HepG2 (cell line): ENCODE measurements around the gene PARK7. TPM values are rescaled to one million over a fixed set of nuclear protein-coding genes. Genes with fewer than 3 reads are reported as not detected.

Experiments used
- ATAC-seq: fragments of 200-7000 bp; cut with Tn5 transposase; 3 replicates; pipeline ENCODE4 v1.9.1; 2020; ENCODE audit warnings: mild to moderate bottlenecking, moderate library complexity
- BruUV-seq: library from RNA; stranded (reverse); fragments of 400-500 nt; replicated peaks from 2 replicates; lab custom pipeline; 2021; lab: Mats Ljungman, UMichigan
- CTCF ChIA-PET: fragments of 300-600 bp; formaldehyde crosslinking; extraction: SDS; loops from one replicate; lab custom pipeline; 2021; ENCODE audit warnings: low total read pairs, inconsistent platforms, low intra/inter-chr PET ratio; lab: Yijun Ruan, JAX
- POLR2A ChIA-PET: fragments of 350-600 bp; sonication (Branson Sonifier 250); formaldehyde crosslinking; loops from one replicate; lab custom pipeline; 2020; ENCODE audit warnings: antibody characterized with exemption, inconsistent platforms; lab: Yijun Ruan, JAX
- DNase-seq: peaks from one replicate; pipeline ENCODE4 v3.0.0-alpha.2; 2015; ENCODE audit warnings: low spot score
- FAIRE-seq: peaks from 3 replicates; lab custom pipeline; 2011; peaks lifted over from hg19 to GRCh38; lab: Jason Lieb, UNC
- H2AFZ ChIP-seq: one replicate; pipeline ENCODE4 v1.6.1; 2011; ENCODE audit warnings: low read length, inconsistent platforms
- H3K27ac ChIP-seq: fragments of 300-600 bp; 3 replicates; pipeline ENCODE4 v1.8.0; 2011; ENCODE audit warnings: mixed run types, mild to moderate bottlenecking, mixed read lengths, low read length, inconsistent platforms; ENCODE audit not compliant: insufficient read depth; ENCODE audit errors: extremely low read length
- H3K27me3 ChIP-seq, 2 experiments: fragments of 200-600 bp in 1 of 2; 2 replicates in 1 of 2; 3 replicates in 1 of 2; pipeline versions ENCODE4 v1.6.0 to v1.8.0; 2011; ENCODE audit warnings: low read length in 2 of 2, mild to moderate bottlenecking in 2 of 2, moderate library complexity in 2 of 2, inconsistent platforms in 1 of 2; ENCODE audit not compliant: insufficient read depth in 2 of 2, control insufficient read depth in 1 of 2
- H3K36me3 ChIP-seq, 2 experiments: fragments of 200-600 bp in 1 of 2; replicated peaks in 1 of 2; 2 replicates in 1 of 2; 3 replicates in 1 of 2; pipeline versions ENCODE4 v1.5.1 to v1.8.0; 2011; ENCODE audit warnings: low read length in 2 of 2, inconsistent platforms in 1 of 2; ENCODE audit not compliant: insufficient read depth in 2 of 2, control insufficient read depth in 1 of 2
- H3K4me1 ChIP-seq: 2 replicates; pipeline ENCODE4 v1.5.1; 2012; ENCODE audit warnings: low read length, inconsistent platforms; ENCODE audit not compliant: insufficient read depth
- H3K4me2 ChIP-seq: 2 replicates; pipeline ENCODE4 v1.6.0; 2011; ENCODE audit warnings: low read depth, low read length, inconsistent platforms
- H3K4me3 ChIP-seq, 3 experiments: fragments of 200-600 bp in 1 of 3; sonication (generic), shearing (Covaris generic) in 1 of 3; replicated peaks in 1 of 3; 2 replicates each; pipeline ENCODE4 v1.5.1; 2011 to 2016; ENCODE audit warnings: low read length in 3 of 3, inconsistent platforms in 2 of 3, low read depth in 2 of 3, mild to moderate bottlenecking in 2 of 3, control low read depth in 1 of 3, mixed read lengths in 1 of 3; ENCODE audit not compliant: insufficient read depth in 1 of 3
- H3K79me2 ChIP-seq: one replicate; pipeline ENCODE4 v1.6.1; 2011; ENCODE audit warnings: low read length, inconsistent platforms; ENCODE audit not compliant: insufficient read depth
- H3K9ac ChIP-seq: 2 replicates; pipeline ENCODE4 v1.6.0; 2011; ENCODE audit warnings: mild to moderate bottlenecking, low read depth, low read length, inconsistent platforms; ENCODE audit not compliant: insufficient read depth
- H3K9me3 ChIP-seq: 2 replicates; pipeline ENCODE4 v1.5.1; 2012; ENCODE audit warnings: mild to moderate bottlenecking, low read length
- H4K20me1 ChIP-seq: 2 replicates; pipeline ENCODE4 v1.6.0; 2011; ENCODE audit warnings: inconsistent platforms, mild to moderate bottlenecking, low read length, moderate library complexity; ENCODE audit not compliant: insufficient read depth
- ARID5B ChIP-seq: IDR thresholded peaks from 2 replicates; pipeline ENCODE4 v1.4.0; 2020; ENCODE audit warnings: mild to moderate bottlenecking, missing genetic modification reagents
- BCLAF1 ChIP-seq: fragments of 450-650 bp; IDR thresholded peaks from 2 replicates; pipeline ENCODE4 v1.6.1; 2017; ENCODE audit warnings: mild to moderate bottlenecking
- FIP1L1 ChIP-seq: fragments of 200-400 bp; formaldehyde crosslinking; IDR thresholded peaks from 2 replicates; pipeline ENCODE4 v1.6.1; 2018; ENCODE audit warnings: low read depth, mild to moderate bottlenecking, low read length, moderate library complexity, borderline replicate concordance; ENCODE audit not compliant: insufficient read depth
- NR3C1 ChIP-seq: sonication (generic); formaldehyde crosslinking; IDR thresholded peaks from 2 replicates; pipeline ENCODE4 v1.4.0; 2020; ENCODE audit warnings: missing genetic modification reagents
- POLR2A ChIP-seq, 2 experiments: IDR thresholded peaks; 2 replicates each; pipeline ENCODE4 v1.6.1; 2011; ENCODE audit warnings: low read depth in 2 of 2, low read length in 2 of 2, mild to moderate bottlenecking in 1 of 2, moderate library complexity in 1 of 2; ENCODE audit not compliant: insufficient read depth in 1 of 2
- POLR2G ChIP-seq: fragments of 200-400 bp; formaldehyde crosslinking; IDR thresholded peaks from 2 replicates; pipeline ENCODE4 v1.6.1; 2018; ENCODE audit warnings: mild to moderate bottlenecking, low read depth, low read length, moderate library complexity
- ZNF570 ChIP-seq: sonication (generic); formaldehyde crosslinking; IDR thresholded peaks from 2 replicates; pipeline ENCODE4 v1.4.0; 2020; ENCODE audit warnings: mild to moderate bottlenecking, missing genetic modification reagents, borderline replicate concordance
- WGBS: methylation state at CpG from one replicate; pipeline ENCODE4 v1.1.6; 2017; ENCODE audit warnings: low lambda C conversion rate; 5-methylcytosine and 5-hydroxymethylcytosine counted together
- in situ Hi-C: cut with HindIII; loops from 2 replicates; pipeline ENCODE4 v1.10.0; 2017; ENCODE audit warnings: low pct_unique_long_range_greater_than_20kb; ENCODE audit not compliant: extremely low pct_ligation_motif_present
- intact Hi-C: fragments of 100-400 bp; cut with micrococcal nuclease; formaldehyde crosslinking; loops from one replicate; pipeline ENCODE4 v1.10.0; 2022; ENCODE audit not compliant: unreplicated experiment
- polyA plus RNA-seq, 8 experiments: library from polyadenylated mRNA; depleted of rRNA in 3 of 8; stranded (reverse) in 7 of 8; unstranded in 1 of 8; fragments of >200 nt; fragmentation: Illumina TruSeq in 4 of 8; extraction: Trizol in 4 of 8; gene quantifications; 2 replicates each; pipeline versions ENCODE4 v1.2.1 to v1.2.3, GENCODE V29; 2011 to 2016; ENCODE audit warnings: low read depth in 4 of 8, missing spikeins in 1 of 8, mixed read lengths in 1 of 8; ENCODE audit not compliant: insufficient read depth in 1 of 8
- total RNA-seq, 5 experiments: library from RNA; depleted of rRNA; stranded (reverse); fragments of >200 nt; fragmentation: Illumina TruSeq; extraction: Trizol; gene quantifications; 2 replicates each; pipeline ENCODE4 v1.2.3, GENCODE V29; 2016; ENCODE audit warnings: low read depth in 1 of 5
- TF ChIP-seq, protein P1 (sequence below): IDR thresholded peaks from 2 replicates; pipeline ENCODE4 v1.6.1; 2016; ENCODE audit warnings: low read depth, missing genetic modification reagents, missing compliant biosample characterization
- TF ChIP-seq, protein P2 (sequence below): sonication (generic); formaldehyde crosslinking; IDR thresholded peaks from 2 replicates; pipeline ENCODE4 v1.8.0; 2022; ENCODE audit warnings: low read depth, missing genetic modification reagents

The PARK7 gene
- total and polyA plus RNA-seq, 2 of the 13 experiments (the other 11 are each of a cell fraction or from before 2014, with no cell fraction given), result 212 to 296 TPM

DNA sequence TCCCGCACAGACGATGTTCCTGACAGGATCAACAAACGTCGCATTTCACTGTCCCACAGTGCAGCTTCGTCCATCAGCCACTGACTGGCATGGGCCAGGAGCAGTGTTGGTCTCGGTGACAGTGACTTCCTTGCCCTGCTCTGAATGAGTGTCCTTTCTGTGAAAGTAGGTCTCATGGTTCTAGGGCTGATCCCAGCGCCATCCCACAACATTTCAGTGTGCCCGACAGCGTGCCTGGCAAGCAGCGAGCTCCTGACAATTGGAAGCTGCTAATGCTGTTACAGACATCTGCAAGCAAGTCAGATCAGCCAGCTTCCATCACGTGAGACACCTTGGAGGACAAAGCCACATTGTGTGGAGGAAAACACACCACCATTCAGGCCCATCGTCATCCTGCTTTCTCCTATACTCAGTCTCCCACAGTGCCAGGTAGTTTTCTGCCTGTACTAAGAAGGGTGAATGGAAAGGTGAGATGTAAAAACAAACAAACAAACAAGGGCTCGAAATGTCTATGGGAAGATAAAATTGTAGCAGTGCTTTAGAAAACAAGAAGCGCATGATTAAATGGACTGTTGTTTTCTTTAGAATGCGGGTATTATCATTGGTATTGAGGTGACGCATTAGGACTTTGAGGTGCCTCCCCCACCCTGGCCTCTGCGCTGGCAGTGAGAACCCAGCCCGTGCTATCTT lies 42.7 kb downstream of the PARK7 start:
- POLR2A ChIA-PET, result interaction anchor here (0.6 kb wide), 1 partner anchor 11 kb away, joined by 3 read pairs; no protein-coding TSS in a partner anchor
- Histone ChIP-seq H3K4me2 (no peak overlapping the region), H2AFZ (no peak overlapping the region), H3K27me3 (no peaks in the 10 kb centered on the region), H3K36me3 (no peaks in the 10 kb centered on the region; a peak in 1 of 5 replicates), H3K4me3 (no peak overlapping the region), H3K4me1 (peaks cover 29% of the 10 kb centered on the region), H3K9ac (no peak overlapping the region), H3K27ac (peak overlapping the region; percentile 52), H4K20me1 (peaks cover 15% of the 10 kb centered on the region; the same call in 1 of the 2 replicates), H3K9me3 (no peaks in the 10 kb centered on the region), H3K79me2 (no peaks in the 10 kb centered on the region)
- FAIRE-seq, result no peak
- BruUV-seq, result no TSS peak
- peak; percentile 20 for ATAC-seq
- intact Hi-C loops, result no loop called here
- CTCF ChIA-PET, result no interaction called here
- WGBS, result 83% methylated on average over 13 of the region's 18 CpGs
- DNase-seq, result no peak
- in situ Hi-C loops, result no loop called here
- TF ChIP-seq, protein P1, sequence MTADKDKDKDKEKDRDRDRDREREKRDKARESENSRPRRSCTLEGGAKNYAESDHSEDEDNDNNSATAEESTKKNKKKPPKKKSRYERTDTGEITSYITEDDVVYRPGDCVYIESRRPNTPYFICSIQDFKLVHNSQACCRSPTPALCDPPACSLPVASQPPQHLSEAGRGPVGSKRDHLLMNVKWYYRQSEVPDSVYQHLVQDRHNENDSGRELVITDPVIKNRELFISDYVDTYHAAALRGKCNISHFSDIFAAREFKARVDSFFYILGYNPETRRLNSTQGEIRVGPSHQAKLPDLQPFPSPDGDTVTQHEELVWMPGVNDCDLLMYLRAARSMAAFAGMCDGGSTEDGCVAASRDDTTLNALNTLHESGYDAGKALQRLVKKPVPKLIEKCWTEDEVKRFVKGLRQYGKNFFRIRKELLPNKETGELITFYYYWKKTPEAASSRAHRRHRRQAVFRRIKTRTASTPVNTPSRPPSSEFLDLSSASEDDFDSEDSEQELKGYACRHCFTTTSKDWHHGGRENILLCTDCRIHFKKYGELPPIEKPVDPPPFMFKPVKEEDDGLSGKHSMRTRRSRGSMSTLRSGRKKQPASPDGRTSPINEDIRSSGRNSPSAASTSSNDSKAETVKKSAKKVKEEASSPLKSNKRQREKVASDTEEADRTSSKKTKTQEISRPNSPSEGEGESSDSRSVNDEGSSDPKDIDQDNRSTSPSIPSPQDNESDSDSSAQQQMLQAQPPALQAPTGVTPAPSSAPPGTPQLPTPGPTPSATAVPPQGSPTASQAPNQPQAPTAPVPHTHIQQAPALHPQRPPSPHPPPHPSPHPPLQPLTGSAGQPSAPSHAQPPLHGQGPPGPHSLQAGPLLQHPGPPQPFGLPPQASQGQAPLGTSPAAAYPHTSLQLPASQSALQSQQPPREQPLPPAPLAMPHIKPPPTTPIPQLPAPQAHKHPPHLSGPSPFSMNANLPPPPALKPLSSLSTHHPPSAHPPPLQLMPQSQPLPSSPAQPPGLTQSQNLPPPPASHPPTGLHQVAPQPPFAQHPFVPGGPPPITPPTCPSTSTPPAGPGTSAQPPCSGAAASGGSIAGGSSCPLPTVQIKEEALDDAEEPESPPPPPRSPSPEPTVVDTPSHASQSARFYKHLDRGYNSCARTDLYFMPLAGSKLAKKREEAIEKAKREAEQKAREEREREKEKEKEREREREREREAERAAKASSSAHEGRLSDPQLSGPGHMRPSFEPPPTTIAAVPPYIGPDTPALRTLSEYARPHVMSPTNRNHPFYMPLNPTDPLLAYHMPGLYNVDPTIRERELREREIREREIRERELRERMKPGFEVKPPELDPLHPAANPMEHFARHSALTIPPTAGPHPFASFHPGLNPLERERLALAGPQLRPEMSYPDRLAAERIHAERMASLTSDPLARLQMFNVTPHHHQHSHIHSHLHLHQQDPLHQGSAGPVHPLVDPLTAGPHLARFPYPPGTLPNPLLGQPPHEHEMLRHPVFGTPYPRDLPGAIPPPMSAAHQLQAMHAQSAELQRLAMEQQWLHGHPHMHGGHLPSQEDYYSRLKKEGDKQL (CRISPR knock-in tag), result no peak
- TF ChIP-seq ZNF570 (CRISPR knock-in tag) (no peak), POLR2G (peak; percentile 33), BCLAF1 (no peak), POLR2A (IDR thresholded peaks at IDR 0.05; ENCODE audit: insufficient read depth in 1 of 2, low read depth in 2 of 2, low read length in 2 of 2) (peak in 1 of 2 experiments; percentile 40; a peak in 2 of 4 replicates), ARID5B (CRISPR knock-in tag) (no peak), NR3C1 (CRISPR knock-in tag) (no peak), FIP1L1 (0 out of 2 replicates have a peak, but pooled peaks have one; percentile 69)
- TF ChIP-seq, protein P2, sequence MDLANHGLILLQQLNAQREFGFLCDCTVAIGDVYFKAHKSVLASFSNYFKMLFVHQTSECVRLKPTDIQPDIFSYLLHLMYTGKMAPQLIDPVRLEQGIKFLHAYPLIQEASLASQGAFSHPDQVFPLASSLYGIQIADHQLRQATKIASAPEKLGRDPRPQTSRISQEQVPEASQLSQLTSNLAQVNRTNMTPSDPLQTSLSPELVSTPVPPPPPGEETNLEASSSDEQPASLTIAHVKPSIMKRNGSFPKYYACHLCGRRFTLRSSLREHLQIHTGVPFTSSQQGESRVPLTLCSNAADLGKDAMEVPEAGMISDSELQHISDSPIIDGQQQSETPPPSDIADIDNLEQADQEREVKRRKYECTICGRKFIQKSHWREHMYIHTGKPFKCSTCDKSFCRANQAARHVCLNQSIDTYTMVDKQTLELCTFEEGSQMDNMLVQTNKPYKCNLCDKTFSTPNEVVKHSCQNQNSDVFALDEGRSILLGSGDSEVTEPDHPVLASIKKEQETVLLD, result no peak
